Left cardiac atrium (tissue), 4 donors: ENCODE data around the gene KLHL25. TPM values are rescaled to one million over a fixed set of nuclear protein-coding genes. Genes with fewer than 3 reads are reported as not detected.
A peak's percentile ranks its signal among the peaks of the same experiment; 100 is the strongest.

Experiments
- ATAC-seq, 2 donors: fragments of 200-7000 bp; cut with Tn5 transposase; one replicate each; pipeline ENCODE4 v1.9.1; 2020; ENCODE audit warnings: mild to moderate bottlenecking in 2 of 2, moderate library complexity in 2 of 2
- DNase-seq: peaks from one replicate; pipeline ENCODE4 v3.0.0-alpha.2; 2020
- intact Hi-C, 2 donors: fragments of 100-400 bp; cut with DNase I; formaldehyde crosslinking; loops; one replicate each; pipeline versions ENCODE4 v1.14.1 to v1.15.1; 2022 to 2023
- total RNA-seq, 2 donors: library from RNA; stranded (reverse); fragmentation: NEBNext Ultra II Directional; extraction: Animal tissue kit (Norgen Biotek cat#: 25700); gene quantifications; one replicate each; pipeline ENCODE4 v1.2.1, GENCODE V29; 2021
- donor health status: DM: no; HTN: yes; CAD: no.
- donor health status: DM: no; HTN: yes; CAD: no; lungs with severe emphysema.
- donor health status: DM: yes; HTN: yes; CAD: no.
- donor health status: Dilated cardiomyopathy.

KLHL25 gene
- total RNA-seq, 2 donors from 2014 or later = 5.9 to 7.3 TPM

GRCh38 chr15:85764649-85765277 lies 30.0 kb downstream of the KLHL25 start:
- DNase-seq (no peak), ATAC-seq (peak in 1 of 2 donors; percentile 11)
- intact Hi-C loops = loop anchor here in 1 of 2 donors (10.0 kb wide), 1 partner anchor 70 kb away; no protein-coding TSS in a partner anchor

DNA sequence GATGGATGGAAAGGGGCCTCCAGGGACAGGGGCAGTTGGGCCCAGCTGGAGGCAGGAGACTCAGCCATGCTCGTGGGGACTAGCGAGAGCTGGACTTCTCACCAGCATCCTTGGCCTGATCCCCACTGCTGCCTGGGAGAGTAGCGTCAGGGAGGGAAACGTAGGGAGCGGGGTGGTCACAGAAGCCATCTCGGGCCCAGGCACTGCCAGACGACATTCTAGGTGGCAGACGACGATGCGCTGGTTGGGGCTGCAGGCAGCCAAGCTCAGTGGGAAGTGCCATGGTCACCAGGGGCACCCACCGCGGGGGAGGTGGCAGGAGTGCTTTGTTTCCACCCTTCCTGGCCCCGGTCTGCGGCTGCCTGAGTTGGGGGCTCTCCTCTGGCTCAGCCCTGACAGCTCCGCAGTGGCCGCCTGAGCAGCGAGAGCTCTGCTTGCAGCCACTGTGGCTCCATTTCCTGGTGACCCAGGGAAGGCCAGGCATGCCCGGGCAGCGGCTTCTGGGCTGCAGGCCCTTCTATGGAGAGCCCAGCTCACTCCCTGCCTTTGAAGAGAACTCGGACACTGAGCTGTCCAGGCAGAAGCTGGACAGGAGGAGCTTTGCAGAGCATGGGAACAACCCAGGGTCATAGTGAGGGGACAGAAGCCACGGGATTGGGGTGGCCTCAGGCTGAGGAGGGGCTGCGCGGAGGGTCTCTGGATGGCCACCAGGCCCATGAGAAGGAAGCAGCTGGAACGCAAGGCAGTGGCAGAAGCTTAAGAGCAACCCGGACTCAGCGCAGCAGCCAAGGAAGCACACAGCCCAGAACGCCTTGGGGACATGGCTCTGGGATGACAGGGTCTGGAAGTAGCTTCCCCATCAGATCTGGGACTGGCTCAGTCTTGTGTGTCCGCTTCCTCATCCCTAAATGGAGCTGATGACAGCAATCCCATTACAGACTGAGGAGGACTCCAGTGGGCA lies 30.8 kb downstream of the KLHL25 start:
- ATAC-seq (peak in 1 of 2 donors; percentile 3), DNase-seq (no peak)
- intact Hi-C loops = loop anchor here in 1 of 2 donors (10.0 kb wide), 1 partner anchor 71 kb away; no protein-coding TSS in a partner anchor

DNA sequence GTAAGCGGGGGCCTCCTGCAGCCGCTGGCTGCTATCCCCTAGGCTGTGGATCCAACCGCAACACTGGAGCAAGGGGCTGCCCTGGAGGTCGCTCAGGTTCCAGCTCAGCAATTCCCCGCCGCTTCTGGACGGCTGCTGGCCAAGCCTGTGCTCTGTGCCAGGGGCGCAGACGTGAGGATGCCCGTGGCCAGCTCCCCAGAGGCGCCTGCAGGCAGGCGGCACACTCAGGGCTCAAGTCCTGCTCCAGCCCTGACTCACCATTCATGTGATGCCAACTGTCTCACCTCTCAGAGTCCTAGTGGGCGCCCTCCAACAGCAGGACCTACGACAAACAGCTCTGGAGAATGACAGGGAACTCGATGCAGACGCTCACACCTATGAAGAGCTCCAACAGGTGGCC lies 31.6 kb downstream of the KLHL25 start:
- ATAC-seq (peak; percentile 70 to 77), DNase-seq (peak; percentile 65)
- intact Hi-C loops = loop anchor here in 1 of 2 donors (10.0 kb wide), 1 partner anchor 72 kb away; no protein-coding TSS in a partner anchor

DNA sequence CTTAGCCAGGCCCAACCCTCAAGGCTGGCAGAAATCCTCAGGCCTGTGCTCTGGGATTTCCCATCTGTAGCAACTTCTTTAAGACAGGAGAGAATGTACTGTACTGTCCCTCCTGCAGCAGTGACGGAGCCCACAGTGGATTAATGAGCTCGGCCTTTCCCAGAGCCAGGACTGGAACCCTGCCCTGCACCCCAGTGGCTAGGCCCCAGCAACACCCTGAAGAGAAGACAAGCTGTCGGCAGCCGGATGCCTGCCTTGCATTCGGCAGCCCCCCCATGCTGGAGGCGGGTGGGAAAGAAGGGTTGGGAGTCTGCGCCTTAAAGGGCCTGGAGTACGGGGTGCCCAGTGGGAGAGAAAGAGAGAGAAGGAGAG lies 32.0 kb downstream of the KLHL25 start:
- ATAC-seq (peak; percentile 2 to 64), DNase-seq (no peak)
- intact Hi-C loops = loop anchor here in 1 of 2 donors (10.0 kb wide), 1 partner anchor 72 kb away; no protein-coding TSS in a partner anchor

DNA sequence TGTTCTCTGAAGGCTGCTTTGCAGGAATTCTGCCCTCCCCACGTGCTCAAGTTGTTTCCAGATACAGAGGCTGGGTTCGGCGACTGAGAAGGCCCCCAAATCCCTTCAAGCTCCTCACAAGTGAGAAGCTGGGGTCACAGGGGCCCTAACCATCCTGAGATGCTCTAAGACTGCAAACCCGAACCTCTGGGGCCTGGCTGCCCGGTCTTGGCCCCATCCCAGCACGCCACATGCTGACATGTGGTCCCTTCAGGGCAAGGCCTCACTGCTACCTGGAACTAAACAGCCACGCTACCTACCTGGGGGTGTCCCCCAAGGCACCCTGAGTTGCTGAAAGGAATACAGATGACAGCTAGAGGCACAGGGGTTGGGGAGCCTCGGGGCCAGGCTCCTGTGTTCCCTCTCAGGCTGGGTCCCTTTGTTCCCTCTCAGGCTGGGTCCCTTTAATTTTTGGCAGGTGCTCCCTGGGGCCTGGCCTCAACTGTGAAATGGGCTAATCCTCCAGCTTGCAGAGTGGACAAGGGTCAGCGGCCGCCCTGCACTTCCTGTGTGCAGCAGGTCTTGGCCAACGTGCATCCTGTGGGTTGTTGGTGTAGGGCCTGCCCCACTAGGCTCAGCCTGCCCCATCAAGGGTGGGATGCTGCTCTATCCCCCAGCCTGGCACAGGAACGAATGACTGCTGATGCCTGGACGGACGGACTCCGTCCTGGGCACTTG lies 32.5 kb downstream of the KLHL25 start:
- ATAC-seq (no peak), DNase-seq (no peak)
- intact Hi-C loops = loop anchor here in 1 of 2 donors (10.0 kb wide), 1 partner anchor 73 kb away; no protein-coding TSS in a partner anchor

- intact Hi-C loops = loop anchor here in 1 of 2 donors (10.0 kb wide), 1 partner anchor 73 kb away; no protein-coding TSS in a partner anchor
- no peak for ATAC-seq
- DNase-seq = no peak
Observed at GRCh38 chr15:85761635-85762034, 33.1 kb downstream of the KLHL25 start.

- DNase-seq (no peak), ATAC-seq (no peak)
- intact Hi-C loops = loop anchor here in 1 of 2 donors (10.0 kb wide), 1 partner anchor 74 kb away; no protein-coding TSS in a partner anchor
Observed at GRCh38 chr15:85760531-85761371, 34.0 kb downstream of the KLHL25 start.

DNA sequence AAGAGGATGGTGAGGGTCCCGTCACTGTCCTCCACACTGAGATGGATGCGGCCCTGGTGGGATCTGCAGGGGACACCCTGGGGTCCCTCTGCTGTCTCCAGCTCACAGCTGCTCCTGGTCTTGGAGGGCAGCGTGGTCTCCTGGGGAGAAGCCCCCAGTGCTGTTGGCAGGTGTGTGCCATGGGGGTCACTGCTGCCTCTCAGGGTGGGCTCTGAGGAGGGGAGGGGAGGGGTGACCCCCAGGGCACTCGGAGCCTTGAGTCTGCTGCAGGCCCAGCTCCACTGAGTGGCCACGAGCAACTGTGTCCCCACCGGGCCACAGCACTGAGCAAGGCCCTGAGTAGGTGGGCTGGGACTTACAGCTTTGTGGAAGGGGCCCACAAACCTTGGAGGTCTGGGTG lies 34.7 kb downstream of the KLHL25 start:
- DNase-seq (no peak), ATAC-seq (no peak)
- intact Hi-C loops = loop anchor here in 1 of 2 donors (10.0 kb wide), 1 partner anchor 75 kb away; no protein-coding TSS in a partner anchor

- intact Hi-C loops = no loop called here
- peak; percentile 61 for DNase-seq
- peak; percentile 29 to 40 for ATAC-seq
Observed at GRCh38 chr15:85759376-85759775, 35.3 kb downstream of the KLHL25 start.

DNA sequence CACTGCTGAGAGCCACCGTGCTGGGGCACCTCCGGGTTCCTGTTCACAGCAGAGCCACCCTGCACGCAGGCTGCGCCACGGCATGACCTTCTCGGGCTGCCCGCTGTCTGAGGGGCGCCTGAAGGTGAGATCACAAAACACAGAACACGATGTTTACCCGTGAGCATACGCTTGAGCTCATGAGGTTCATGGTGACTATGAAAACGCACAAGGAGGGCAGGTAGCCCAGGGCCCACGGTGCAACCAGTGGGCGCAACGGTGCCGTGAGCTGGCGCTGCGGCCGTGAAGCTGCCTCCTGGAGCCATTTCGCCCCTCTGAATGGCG lies 36.1 kb downstream of the KLHL25 start:
- intact Hi-C loops = no loop called here
- DNase-seq (no peak), ATAC-seq (no peak)

DNA sequence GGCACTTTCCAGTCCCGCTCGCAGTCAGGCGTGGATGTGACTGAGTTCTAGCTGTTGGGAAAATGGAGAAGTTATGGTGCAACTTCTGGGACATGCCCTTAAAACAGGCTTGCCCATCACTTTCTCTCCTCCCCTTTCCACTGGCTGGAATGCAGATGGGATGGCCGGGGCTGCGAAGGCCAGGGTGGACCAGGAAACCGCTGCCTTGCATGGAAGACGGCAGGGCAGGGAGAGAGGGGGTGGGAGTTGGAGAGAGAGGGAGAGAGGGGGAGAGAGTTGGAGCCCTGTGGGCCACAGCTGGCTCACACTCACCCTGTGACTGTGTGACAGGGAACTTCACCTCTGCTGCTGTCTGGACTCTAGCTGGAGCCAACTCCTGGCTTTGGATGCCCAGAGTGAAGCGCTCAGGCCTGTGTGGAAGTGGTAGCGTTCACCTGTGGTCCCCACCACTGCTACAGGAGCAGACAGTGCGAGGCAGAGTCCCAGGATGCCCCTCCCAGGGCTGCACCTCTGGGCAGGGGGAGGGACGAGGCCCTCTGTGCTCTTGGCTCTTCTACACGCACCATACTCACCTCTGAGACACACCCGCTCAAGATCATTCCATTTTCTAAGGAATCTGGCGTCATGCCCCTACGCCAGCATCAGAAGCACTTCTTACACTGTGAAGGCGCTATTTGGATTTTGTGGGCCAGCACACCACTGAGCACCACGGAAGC lies 36.6 kb downstream of the KLHL25 start:
- no peak for ATAC-seq
- intact Hi-C loops = no loop called here
- no peak for DNase-seq

GRCh38 chr15:85757073-85757938 lies 37.4 kb downstream of the KLHL25 start:
- DNase-seq (no peak), ATAC-seq (no peak)
- intact Hi-C loops = no loop called here

GRCh38 chr15:85756411-85757072 lies 38.2 kb downstream of the KLHL25 start:
- intact Hi-C loops = no loop called here
- no peak for DNase-seq
- no peak for ATAC-seq

DNA sequence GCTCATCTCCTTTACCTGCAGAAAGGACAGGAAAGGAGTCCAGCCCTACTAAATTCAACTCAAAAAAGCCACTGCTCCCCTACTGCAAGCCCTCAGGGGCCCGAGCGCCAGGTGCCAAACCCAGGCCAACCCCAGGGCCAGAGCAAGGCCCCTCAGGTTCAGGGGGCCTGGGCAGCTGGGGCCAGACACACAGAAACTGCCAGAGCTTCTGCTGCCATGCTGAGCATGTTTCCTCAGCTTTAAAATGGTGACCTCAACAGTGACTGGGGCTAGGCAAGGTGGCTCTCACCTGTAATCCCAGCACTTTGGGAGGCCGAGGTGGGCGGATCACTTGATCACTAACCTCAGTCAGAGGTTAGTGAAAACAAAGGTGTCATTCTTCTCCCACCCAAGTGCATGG lies 38.8 kb downstream of the KLHL25 start:
- intact Hi-C loops = no loop called here
- DNase-seq (no peak), ATAC-seq (no peak)

GRCh38 chr15:85755471-85755870 lies 39.3 kb downstream of the KLHL25 start:
- no peak for DNase-seq
- ATAC-seq = no peak
- intact Hi-C loops = no loop called here

DNA sequence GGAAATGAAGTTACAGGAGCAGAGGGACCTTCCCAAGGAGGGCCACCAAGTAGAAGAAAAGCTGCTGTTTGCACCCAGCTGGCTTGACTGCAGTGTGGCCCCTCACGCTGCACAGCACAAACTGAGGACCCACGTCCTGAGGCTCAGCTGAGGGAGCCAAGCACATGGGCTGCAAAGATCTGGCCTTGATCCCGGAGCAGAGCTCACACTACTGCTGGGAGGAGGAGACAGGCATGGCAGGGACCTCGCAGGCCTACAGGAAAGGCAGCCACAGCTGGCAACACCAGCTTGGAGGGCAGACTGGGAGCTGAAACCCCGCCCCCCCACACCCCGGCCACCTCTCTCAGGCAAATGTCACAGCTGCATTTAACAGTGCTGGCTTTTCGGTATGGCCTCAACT lies 39.7 kb downstream of the KLHL25 start:
- DNase-seq (peak; percentile 65), ATAC-seq (peak in 1 of 2 donors; percentile 23)
- intact Hi-C loops = no loop called here
